GM21576 (cell line): ENCODE results near the gene DDX19B.
"Not testable (repeated sequence)": the region's sequence is repeated elsewhere in the genome, so short reads cannot be mapped to it uniquely, and the experiment has no call there.

Source experiments
- ATAC-seq: cut with Tn5 transposase; IDR thresholded peaks from one replicate; pipeline ENCODE4 v1.9.1; 2021; ENCODE audit warnings: mild to moderate bottlenecking, moderate library complexity; ENCODE audit not compliant: unreplicated experiment

The DDX19B gene

GRCh38 chr16:70298988-70299938 is at the start of gene DDX19B:
Gene DDX19B, plus strand, starts transcription at chr16:70299186. Its CDS starts 112 bp downstream, at chr16:70299298.
- peak; percentile 86 for ATAC-seq

- not testable (repeated sequence) for ATAC-seq
Measured at GRCh38 chr16:70249697-70250096, 49.3 kb upstream of the DDX19B start.

GRCh38 chr16:70250748-70251628 is 48.0 kb upstream of the DDX19B start:
- ATAC-seq = peak; percentile 31

GRCh38 chr16:70251629-70252354 is 47.2 kb upstream of the DDX19B start, which contains the start of gene EXOSC6:
Gene EXOSC6, minus strand, starts transcription at chr16:70251940. Its CDS starts 40 bp downstream, at chr16:70251900.
- peak; percentile 85 for ATAC-seq

- ATAC-seq = no peak
Measured at GRCh38 chr16:70252355-70252988, 46.5 kb upstream of the DDX19B start.

GRCh38 chr16:70253291-70254106 is 45.5 kb upstream of the DDX19B start:
- no peak for ATAC-seq

- no peak for ATAC-seq
Measured at GRCh38 chr16:70254180-70254964, 44.6 kb upstream of the DDX19B start.

GRCh38 chr16:70254965-70255286 is 44.1 kb upstream of the DDX19B start:
- no peak for ATAC-seq

GRCh38 chr16:70255574-70255973 is 43.4 kb upstream of the DDX19B start:
- no peak for ATAC-seq

- ATAC-seq = no peak
Measured at GRCh38 chr16:70257391-70257790, 41.6 kb upstream of the DDX19B start.

GRCh38 chr16:70258065-70258464 is 40.9 kb upstream of the DDX19B start:
- ATAC-seq = no peak

- ATAC-seq = no peak
Measured at GRCh38 chr16:70258946-70259345, 40.0 kb upstream of the DDX19B start.

- not testable (repeated sequence) for ATAC-seq
Measured at GRCh38 chr16:70259903-70260302, 39.1 kb upstream of the DDX19B start.

GRCh38 chr16:70267516-70267915 is 31.5 kb upstream of the DDX19B start:
- ATAC-seq = no peak

GRCh38 chr16:70267922-70268321 is 31.1 kb upstream of the DDX19B start:
- not testable (repeated sequence) for ATAC-seq

GRCh38 chr16:70269471-70269870 is 29.5 kb upstream of the DDX19B start:
- ATAC-seq = no peak

GRCh38 chr16:70270176-70270575 is 28.8 kb upstream of the DDX19B start:
- no peak for ATAC-seq

- ATAC-seq = no peak
Measured at GRCh38 chr16:70271696-70272095, 27.3 kb upstream of the DDX19B start.

GRCh38 chr16:70276392-70276791 is 22.6 kb upstream of the DDX19B start:
- ATAC-seq = no peak
